Lower leg skin (tissue), 3 donors: Measurements from ENCODE around the gene STXBP5L.

Experiments used
- POLR2A ChIP-seq, 2 donors: fragments of 450-650 bp; IDR thresholded peaks; one replicate each; pipeline ENCODE4 v1.6.1; 2016 to 2017; ENCODE audit warnings: antibody characterized with exemption in 2 of 2, mild to moderate bottlenecking in 1 of 2, moderate library complexity in 1 of 2
- TF ChIP-seq, protein P1 (sequence below), 3 donors: fragments of 450-650 bp; IDR thresholded peaks; one replicate each; pipeline ENCODE4 v1.5.1; 2016; ENCODE audit warnings: antibody characterized with exemption in 3 of 3, mild to moderate bottlenecking in 3 of 3, moderate library complexity in 2 of 3

DNA sequence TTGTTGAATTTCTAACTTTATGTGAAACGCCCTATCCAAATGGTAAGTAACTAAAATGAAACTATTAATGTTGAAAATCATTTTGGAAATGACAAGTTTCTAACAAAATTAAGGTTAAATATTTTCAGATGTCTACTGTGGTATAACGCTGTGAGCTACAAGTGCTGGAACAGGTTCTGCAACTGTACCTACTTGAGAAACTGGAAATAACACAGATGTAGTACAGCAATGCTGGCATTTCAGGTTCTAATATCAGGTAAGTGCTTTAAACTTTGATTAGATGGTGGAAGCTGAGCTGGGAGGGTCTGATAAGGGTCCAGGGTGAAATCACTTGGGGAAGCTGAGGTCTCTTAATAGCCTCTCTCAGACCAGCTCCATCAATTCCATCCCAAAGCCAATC, 315.1 kb downstream of the STXBP5L start:
- TF ChIP-seq, protein P1, sequence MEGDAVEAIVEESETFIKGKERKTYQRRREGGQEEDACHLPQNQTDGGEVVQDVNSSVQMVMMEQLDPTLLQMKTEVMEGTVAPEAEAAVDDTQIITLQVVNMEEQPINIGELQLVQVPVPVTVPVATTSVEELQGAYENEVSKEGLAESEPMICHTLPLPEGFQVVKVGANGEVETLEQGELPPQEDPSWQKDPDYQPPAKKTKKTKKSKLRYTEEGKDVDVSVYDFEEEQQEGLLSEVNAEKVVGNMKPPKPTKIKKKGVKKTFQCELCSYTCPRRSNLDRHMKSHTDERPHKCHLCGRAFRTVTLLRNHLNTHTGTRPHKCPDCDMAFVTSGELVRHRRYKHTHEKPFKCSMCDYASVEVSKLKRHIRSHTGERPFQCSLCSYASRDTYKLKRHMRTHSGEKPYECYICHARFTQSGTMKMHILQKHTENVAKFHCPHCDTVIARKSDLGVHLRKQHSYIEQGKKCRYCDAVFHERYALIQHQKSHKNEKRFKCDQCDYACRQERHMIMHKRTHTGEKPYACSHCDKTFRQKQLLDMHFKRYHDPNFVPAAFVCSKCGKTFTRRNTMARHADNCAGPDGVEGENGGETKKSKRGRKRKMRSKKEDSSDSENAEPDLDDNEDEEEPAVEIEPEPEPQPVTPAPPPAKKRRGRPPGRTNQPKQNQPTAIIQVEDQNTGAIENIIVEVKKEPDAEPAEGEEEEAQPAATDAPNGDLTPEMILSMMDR (IDR thresholded peaks at IDR 0.05), result no peak
- no peak for TF ChIP-seq POLR2A (IDR thresholded peaks at IDR 0.05)
